Tibial nerve (tissue), 4 donors: ENCODE data around the gene C5orf34. TPM values are rescaled to one million over a fixed set of nuclear protein-coding genes. Genes with fewer than 3 reads are reported as not detected.
"Not testable (repeated sequence)": the region's sequence is repeated elsewhere in the genome, so short reads cannot be mapped to it uniquely, and the experiment has no call there.

ENCODE experiments used
- DNase-seq, 2 donors: peaks; one replicate each; pipeline ENCODE4 v3.0.0-alpha.2; 2019; ENCODE audit warnings: low spot score in 2 of 2
- H3K27ac ChIP-seq, 4 donors: fragments of 200-600 bp; sonication (generic) in 3 of 4; one replicate each; pipeline ENCODE4 v1.5.1; 2017 to 2019; ENCODE audit warnings: mild to moderate bottlenecking in 1 of 4
- H3K27me3 ChIP-seq, 2 donors: fragments of 200-600 bp; sonication (generic) in 1 of 2; one replicate each; pipeline versions ENCODE4 v1.5.1 to v1.6.0; 2017 to 2019
- H3K36me3 ChIP-seq, 3 donors: fragments of 200-600 bp; sonication (generic); one replicate each; pipeline ENCODE4 v1.5.1; 2018 to 2019
- H3K4me1 ChIP-seq, 4 donors: fragments of 200-600 bp; sonication (generic) in 3 of 4; one replicate each; pipeline ENCODE4 v1.5.1; 2017 to 2019
- H3K4me3 ChIP-seq, 4 donors: fragments of 200-600 bp; sonication (generic) in 3 of 4; one replicate each; pipeline ENCODE4 v1.5.1; 2017 to 2019; ENCODE audit warnings: mild to moderate bottlenecking in 1 of 4, moderate library complexity in 1 of 4
- H3K9me3 ChIP-seq, 4 donors: fragments of 200-600 bp; sonication (generic) in 3 of 4; one replicate each; pipeline ENCODE4 v1.5.1; 2017 to 2019
- EP300 ChIP-seq, 2 donors: sonication (generic); formaldehyde crosslinking; IDR thresholded peaks; one replicate each; pipeline ENCODE4 v1.6.1; 2017; ENCODE audit warnings: antibody characterized with exemption in 2 of 2, mild to moderate bottlenecking in 1 of 2
- POLR2A ChIP-seq, 2 donors: fragments of 450-650 bp; IDR thresholded peaks; one replicate each; pipeline ENCODE4 v1.6.1; 2017; ENCODE audit warnings: antibody characterized with exemption in 2 of 2, mild to moderate bottlenecking in 2 of 2, moderate library complexity in 2 of 2
- WGBS, 2 donors: methylation state at CpG; one replicate each; pipeline ENCODE4 v1.1.5; 2018; 5-methylcytosine and 5-hydroxymethylcytosine counted together
- total RNA-seq, 4 donors: library from RNA; depleted of rRNA; stranded (reverse); fragments of >200 nt; gene quantifications; one replicate each; pipeline ENCODE4 v1.1.0, GENCODE V29; 2016
- TF ChIP-seq, protein P1 (sequence below), 5 experiments: fragments of 200-600 bp in 3 of 5; fragments of 450-650 bp in 2 of 5; sonication (generic) in 3 of 5; IDR thresholded peaks; one replicate each; pipeline ENCODE4 v1.5.1; 2016 to 2019; ENCODE audit warnings: antibody characterized with exemption in 5 of 5, mild to moderate bottlenecking in 3 of 5, moderate library complexity in 2 of 5

Gene C5orf34
- total RNA-seq, 4 donors from 2014 or later = 0.63 to 2.4 (median 2.1) TPM

DNA sequence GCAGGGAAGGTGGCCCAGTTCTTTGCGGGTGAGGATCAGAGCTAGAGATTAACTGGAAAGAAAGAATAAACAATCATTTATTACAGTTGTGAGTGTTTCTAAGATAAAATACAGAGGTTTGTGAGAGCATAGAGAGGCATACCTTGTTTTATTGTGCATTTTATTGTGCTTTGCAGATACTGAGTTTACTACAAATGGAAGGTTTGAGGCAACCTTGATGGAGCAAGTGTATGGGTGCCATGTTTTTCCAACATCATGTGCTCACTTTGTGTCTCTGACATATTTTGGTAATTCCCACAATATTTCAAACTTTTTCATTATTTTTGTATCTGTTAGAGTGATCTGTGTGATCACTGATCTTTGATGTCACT, 715 bp upstream of the C5orf34 start:
- TF ChIP-seq EP300 (IDR thresholded peaks at IDR 0.05) (no peak), POLR2A (IDR thresholded peaks at IDR 0.05) (no peak)
- TF ChIP-seq, protein P1, sequence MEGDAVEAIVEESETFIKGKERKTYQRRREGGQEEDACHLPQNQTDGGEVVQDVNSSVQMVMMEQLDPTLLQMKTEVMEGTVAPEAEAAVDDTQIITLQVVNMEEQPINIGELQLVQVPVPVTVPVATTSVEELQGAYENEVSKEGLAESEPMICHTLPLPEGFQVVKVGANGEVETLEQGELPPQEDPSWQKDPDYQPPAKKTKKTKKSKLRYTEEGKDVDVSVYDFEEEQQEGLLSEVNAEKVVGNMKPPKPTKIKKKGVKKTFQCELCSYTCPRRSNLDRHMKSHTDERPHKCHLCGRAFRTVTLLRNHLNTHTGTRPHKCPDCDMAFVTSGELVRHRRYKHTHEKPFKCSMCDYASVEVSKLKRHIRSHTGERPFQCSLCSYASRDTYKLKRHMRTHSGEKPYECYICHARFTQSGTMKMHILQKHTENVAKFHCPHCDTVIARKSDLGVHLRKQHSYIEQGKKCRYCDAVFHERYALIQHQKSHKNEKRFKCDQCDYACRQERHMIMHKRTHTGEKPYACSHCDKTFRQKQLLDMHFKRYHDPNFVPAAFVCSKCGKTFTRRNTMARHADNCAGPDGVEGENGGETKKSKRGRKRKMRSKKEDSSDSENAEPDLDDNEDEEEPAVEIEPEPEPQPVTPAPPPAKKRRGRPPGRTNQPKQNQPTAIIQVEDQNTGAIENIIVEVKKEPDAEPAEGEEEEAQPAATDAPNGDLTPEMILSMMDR (IDR thresholded peaks at IDR 0.05) = no peak
- Histone ChIP-seq H3K27me3 (no peaks in the 10 kb centered on the region), H3K27ac (peak overlapping the region; percentile 30 to 91 (median 82)), H3K4me3 (peak overlapping the region; percentile 48 to 76 (median 62)), H3K4me1 (peaks cover 0 to 21% (median 10%) of the 10 kb centered on the region in 4 donors), H3K9me3 (no peaks in the 10 kb centered on the region), H3K36me3 (no peaks in the 10 kb centered on the region)
- no peak for DNase-seq
- 30 to 40% methylated on average over 1 of the region's 1 CpG for WGBS, 2 donors

DNA sequence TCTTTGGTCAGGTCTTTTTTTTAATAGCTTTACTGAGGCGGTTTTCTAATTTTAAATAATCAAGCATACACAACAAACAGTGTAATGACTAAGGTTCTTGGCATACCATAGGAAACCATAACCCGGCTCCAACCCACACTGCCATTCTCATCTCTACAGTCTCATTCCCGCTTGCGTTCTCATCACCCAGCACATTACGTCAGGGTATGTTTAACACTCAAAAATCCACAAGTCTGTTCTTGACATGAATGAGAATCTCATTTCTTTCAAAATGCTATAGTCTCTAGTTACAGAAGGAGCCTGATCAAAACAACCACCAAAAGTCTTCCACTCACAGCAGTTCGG, 505 bp downstream of the C5orf34 start:
- Histone ChIP-seq H3K36me3 (no peaks in the 10 kb centered on the region), H3K4me3 (peak overlapping the region; percentile 48 to 76 (median 62)), H3K27ac (peak overlapping the region; percentile 30 to 91 (median 82)), H3K9me3 (no peaks in the 10 kb centered on the region), H3K4me1 (peaks cover 0 to 21% (median 10%) of the 10 kb centered on the region in 4 donors), H3K27me3 (no peaks in the 10 kb centered on the region)
- TF ChIP-seq, protein P1 (IDR thresholded peaks at IDR 0.05) = no peak
- TF ChIP-seq POLR2A (IDR thresholded peaks at IDR 0.05) (no peak), EP300 (IDR thresholded peaks at IDR 0.05) (no peak)
- WGBS, 2 donors = 0 to 2% methylated on average over 6 of the region's 6 CpGs
- DNase-seq = no peak

- Histone ChIP-seq H3K27ac (no peak overlapping the region), H3K27me3 (no peaks in the 10 kb centered on the region), H3K4me1 (peaks cover 0 to 21% (median 10%) of the 10 kb centered on the region in 4 donors), H3K36me3 (no peaks in the 10 kb centered on the region), H3K9me3 (no peaks in the 10 kb centered on the region), H3K4me3 (peak overlapping the region; percentile 48 to 76 (median 62))
- WGBS, 2 donors = 24 to 28% methylated on average over 4 of the region's 4 CpGs
- TF ChIP-seq POLR2A (IDR thresholded peaks at IDR 0.05) (no peak), EP300 (IDR thresholded peaks at IDR 0.05) (no peak)
- TF ChIP-seq, protein P1 (IDR thresholded peaks at IDR 0.05) = no peak
- DNase-seq = no peak
Observed at GRCh38 chr5:43514025-43514424, 923 bp downstream of the C5orf34 start.

DNA sequence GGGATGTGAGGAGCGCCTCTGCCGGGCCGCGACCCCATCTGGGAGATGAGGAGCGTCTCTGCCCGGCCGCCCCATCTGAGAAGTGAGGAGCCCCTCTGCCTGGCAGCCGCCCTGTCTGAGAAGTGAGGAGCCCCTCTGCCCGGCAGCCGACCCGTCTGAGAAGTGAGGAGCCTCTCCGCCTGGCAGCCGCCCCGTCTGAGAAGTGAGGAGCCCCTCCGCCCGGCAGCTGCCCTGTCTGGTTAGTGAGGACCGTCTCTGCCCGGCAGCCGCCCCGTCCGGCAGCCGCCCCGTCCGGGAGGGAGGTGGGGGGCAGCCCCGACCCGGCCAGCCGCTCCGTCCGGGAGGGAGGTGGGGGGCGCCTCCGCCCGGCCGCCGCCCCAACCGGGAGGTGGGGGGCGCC, 3.9 kb downstream of the C5orf34 start:
- H3K4me1 ChIP-seq = peaks cover 0 to 20% (median 10%) of the 10 kb centered on the region in 4 donors
- WGBS, 2 donors = 93 to 98% methylated on average over 5 to 22 of the region's 36 CpGs
- DNase-seq, H3K9me3 ChIP-seq, H3K36me3 ChIP-seq, H3K4me3 ChIP-seq, H3K27me3 ChIP-seq, H3K27ac ChIP-seq: not testable (repeated sequence)

DNA sequence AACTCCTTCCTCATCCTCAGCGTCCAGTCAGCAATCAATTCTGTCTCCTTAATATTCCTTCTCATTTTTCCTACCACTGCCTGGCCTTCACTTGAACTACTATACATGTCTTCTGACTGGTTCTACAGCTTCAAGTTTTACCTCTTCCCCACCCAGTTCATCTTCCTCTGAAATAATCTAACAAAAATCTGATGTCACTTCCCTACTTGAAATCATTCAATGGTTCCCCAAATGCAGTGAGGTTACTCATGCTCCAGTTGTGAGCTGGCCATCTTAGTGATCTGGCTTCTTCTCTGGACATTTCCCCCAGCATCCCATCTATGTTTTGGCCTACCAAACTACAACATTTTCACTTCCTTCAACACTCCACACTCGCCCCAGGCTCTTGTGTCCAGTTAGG, 16.4 kb downstream of the C5orf34 start:
- no peak overlapping the region for H3K4me3 ChIP-seq
- no peaks in the 10 kb centered on the region for H3K27me3 ChIP-seq
- DNase-seq = no peak
- no peaks in the 10 kb centered on the region for H3K9me3 ChIP-seq
- H3K4me1 ChIP-seq = no peaks in the 10 kb centered on the region
- H3K36me3 ChIP-seq = peaks cover 0 to 9% (median 0%) of the 10 kb centered on the region in 3 donors
- TF ChIP-seq POLR2A (IDR thresholded peaks at IDR 0.05) (no peak), EP300 (IDR thresholded peaks at IDR 0.05) (no peak)
- TF ChIP-seq, protein P1 (IDR thresholded peaks at IDR 0.05) = no peak
- H3K27ac ChIP-seq = no peak overlapping the region
- WGBS, 2 donors = 92 to 96% methylated on average over 2 of the region's 2 CpGs
